H1 (cell line): ENCODE measurements around the gene NAMPT. TPM values are rescaled to one million over a fixed set of nuclear protein-coding genes. Genes with fewer than 3 reads are reported as not detected.
A peak's percentile ranks its signal among the peaks of the same experiment; 100 is the strongest.

ENCODE experiments used
- CTCF ChIA-PET: fragments of 300-600 bp; sonication (Branson Sonifier 250); formaldehyde crosslinking; loops from one replicate; lab custom pipeline; 2021; ENCODE audit not compliant: partially characterized antibody; lab: Charles Lee
- POLR2A ChIA-PET: fragments of 300-600 bp; sonication (Branson Sonifier 250); formaldehyde crosslinking; loops from one replicate; lab custom pipeline; 2021; ENCODE audit warnings: inconsistent platforms; ENCODE audit not compliant: partially characterized antibody; lab: Charles Lee
- DNase-seq, 2 experiments: peaks; one replicate each; pipeline versions ENCODE4 v3.0.0 to v3.0.0-alpha.2; 2010 to 2022; ENCODE audit warnings: low spot score in 2 of 2, low read depth in 1 of 2, mixed read lengths in 1 of 2
- FAIRE-seq: peaks from 2 replicates; lab custom pipeline; 2011; peaks lifted over from hg19 to GRCh38; lab: Jason Lieb, UNC
- H2AFZ ChIP-seq: 2 replicates; pipeline ENCODE4 v1.8.1; 2012; ENCODE audit warnings: low read length, inconsistent platforms
- H2AK5ac ChIP-seq: 2 replicates; pipeline ENCODE4 v1.6.1; 2013; ENCODE audit warnings: low read depth, low read length
- H2BK120ac ChIP-seq: replicated peaks from 2 replicates; pipeline ENCODE3; 2013; ENCODE audit warnings: low read depth, low read length, inconsistent platforms
- H2BK12ac ChIP-seq: 2 replicates; pipeline ENCODE4 v1.6.1; 2013; ENCODE audit warnings: low read depth, low read length
- H2BK15ac ChIP-seq: 2 replicates; pipeline ENCODE4 v1.6.1; 2013; ENCODE audit warnings: low read length
- H2BK20ac ChIP-seq: 2 replicates; pipeline ENCODE4 v1.6.1; 2013; ENCODE audit warnings: low read length
- H2BK5ac ChIP-seq: 2 replicates; pipeline ENCODE4 v1.6.1; 2013; ENCODE audit warnings: low read depth, low read length
- H3K14ac ChIP-seq: 2 replicates; pipeline ENCODE4 v1.6.1; 2013; ENCODE audit warnings: inconsistent platforms; ENCODE audit not compliant: insufficient read length
- H3K18ac ChIP-seq: 2 replicates; pipeline ENCODE4 v1.6.1; 2013; ENCODE audit warnings: low read length; ENCODE audit errors: extremely low read depth
- H3K23ac ChIP-seq: 2 replicates; pipeline ENCODE4 v1.6.1; 2013; ENCODE audit warnings: inconsistent platforms; ENCODE audit not compliant: insufficient read length
- H3K23me2 ChIP-seq: 2 replicates; pipeline ENCODE4 v1.6.1; 2013; ENCODE audit warnings: low read depth, low read length
- H3K27ac ChIP-seq: 2 replicates; pipeline ENCODE4 v1.6.1; 2011; ENCODE audit warnings: low read depth, low read length, inconsistent platforms
- H3K27me3 ChIP-seq, 4 experiments: replicated peaks in 1 of 4; 1 replicate in 1 of 4; 2 replicates in 3 of 4; pipeline versions ENCODE4 v1.6.1 to v1.8.1; 2011 to 2013; ENCODE audit warnings: low read length in 3 of 4, mild to moderate bottlenecking in 3 of 4, inconsistent platforms in 2 of 4, mixed read lengths in 2 of 4, moderate library complexity in 1 of 4; ENCODE audit not compliant: control insufficient read depth in 3 of 4, insufficient read depth in 3 of 4; ENCODE audit errors: extremely low read depth in 1 of 4
- H3K36me3 ChIP-seq, 4 experiments: 2 replicates each; pipeline versions ENCODE4 v1.6.1 to v1.8.1; 2011 to 2013; ENCODE audit warnings: mild to moderate bottlenecking in 4 of 4, low read length in 3 of 4, moderate library complexity in 2 of 4, control low read depth in 1 of 4, inconsistent platforms in 1 of 4; ENCODE audit not compliant: insufficient read depth in 4 of 4, control insufficient read depth in 2 of 4
- H3K4ac ChIP-seq: replicated peaks from 2 replicates; pipeline ENCODE3; 2013; ENCODE audit warnings: low read length, low read depth, mixed read lengths, inconsistent platforms; ENCODE audit not compliant: insufficient read length
- H3K4me1 ChIP-seq, 4 experiments: replicated peaks in 1 of 4; 1 replicate in 1 of 4; 2 replicates in 3 of 4; pipeline versions ENCODE4 v1.6.1 to v1.8.1; 2011 to 2013; ENCODE audit warnings: low read length in 3 of 4, inconsistent platforms in 2 of 4, mixed read lengths in 1 of 4; ENCODE audit not compliant: insufficient read depth in 4 of 4, control insufficient read depth in 3 of 4
- H3K4me2 ChIP-seq, 2 experiments: 2 replicates each; pipeline versions ENCODE4 v1.6.1 to v1.8.1; 2011 to 2013; ENCODE audit warnings: low read depth in 2 of 2, low read length in 2 of 2, control low read depth in 1 of 2, inconsistent platforms in 1 of 2, mild to moderate bottlenecking in 1 of 2; ENCODE audit not compliant: insufficient read depth in 1 of 2
- H3K4me3 ChIP-seq, 4 experiments: fragments of 200-600, 300-600 bp in 1 of 4; sonication (generic), shearing (Covaris generic), sonication (Bioruptor Twin) in 1 of 4; 2 replicates each; pipeline versions ENCODE4 v1.5.1 to v1.8.1; 2011 to 2016; ENCODE audit warnings: low read length in 4 of 4, low read depth in 3 of 4, control low read depth in 2 of 4, inconsistent platforms in 2 of 4, mild to moderate bottlenecking in 2 of 4, mixed read lengths in 1 of 4, moderate library complexity in 1 of 4; ENCODE audit not compliant: insufficient read depth in 2 of 4; ENCODE audit errors: extremely low read depth in 1 of 4
- H3K56ac ChIP-seq: replicated peaks from 2 replicates; pipeline ENCODE3; 2013; ENCODE audit warnings: low read depth, mild to moderate bottlenecking, mixed read lengths, low read length, inconsistent platforms; ENCODE audit not compliant: insufficient read length
- H3K79me1 ChIP-seq: 2 replicates; pipeline ENCODE4 v1.6.1; 2013; ENCODE audit warnings: low read depth, low read length, control low read depth
- H3K79me2 ChIP-seq, 2 experiments: 2 replicates each; pipeline versions ENCODE4 v1.6.1 to v1.8.1; 2012 to 2013; ENCODE audit warnings: low read length in 2 of 2, mild to moderate bottlenecking in 2 of 2, inconsistent platforms in 1 of 2; ENCODE audit not compliant: insufficient read depth in 2 of 2, control insufficient read depth in 1 of 2
- H3K9ac ChIP-seq, 4 experiments: replicated peaks in 1 of 4; 1 replicate in 1 of 4; 2 replicates in 3 of 4; pipeline versions ENCODE4 v1.6.1 to v1.8.1; 2011 to 2013; ENCODE audit warnings: low read depth in 3 of 4, low read length in 3 of 4, control low read depth in 2 of 4, mild to moderate bottlenecking in 2 of 4, moderate library complexity in 2 of 4, inconsistent platforms in 1 of 4; ENCODE audit errors: extremely low read depth in 1 of 4
- H3K9me3 ChIP-seq, 2 experiments: 2 replicates each; pipeline versions ENCODE4 v1.6.1 to v1.8.1; 2012 to 2013; ENCODE audit warnings: mild to moderate bottlenecking in 2 of 2, moderate library complexity in 2 of 2, control low read depth in 1 of 2, inconsistent platforms in 1 of 2, low read depth in 1 of 2, low read length in 1 of 2, mixed read lengths in 1 of 2; ENCODE audit not compliant: insufficient read depth in 2 of 2
- H4K20me1 ChIP-seq, 2 experiments: replicated peaks in 1 of 2; 2 replicates each; pipeline versions ENCODE3 to v1.8.1; 2011 to 2013; ENCODE audit warnings: inconsistent platforms in 2 of 2, low read length in 2 of 2, mild to moderate bottlenecking in 1 of 2; ENCODE audit not compliant: insufficient read depth in 2 of 2, control insufficient read depth in 1 of 2
- H4K5ac ChIP-seq: 2 replicates; pipeline ENCODE4 v1.6.1; 2013; ENCODE audit warnings: low read length, low read depth, mixed read lengths, inconsistent platforms; ENCODE audit not compliant: insufficient read length
- H4K8ac ChIP-seq: 2 replicates; pipeline ENCODE4 v1.8.0; 2013; ENCODE audit warnings: mild to moderate bottlenecking, moderate library complexity, low read length, inconsistent platforms; ENCODE audit not compliant: insufficient read depth; ENCODE audit errors: extremely low read depth
- H4K91ac ChIP-seq: replicated peaks from 2 replicates; pipeline ENCODE3; 2013; ENCODE audit warnings: low read length, mixed read lengths, inconsistent platforms; ENCODE audit not compliant: insufficient read length
- CBX5 ChIP-seq: fragments of 300-800, 300-1000 bp; sonication (generic); IDR thresholded peaks from 2 replicates; pipeline ENCODE4 v1.7.1; 2016; ENCODE audit warnings: antibody characterized with exemption, low read length, low read depth
- FOSL1 ChIP-seq: IDR thresholded peaks from 2 replicates; pipeline ENCODE4 v1.6.1; 2011; ENCODE audit warnings: mild to moderate bottlenecking, low read depth, low read length, moderate library complexity; ENCODE audit not compliant: insufficient read depth
- JUND ChIP-seq: IDR thresholded peaks from 2 replicates; pipeline ENCODE4 v1.6.1; 2011; ENCODE audit warnings: mild to moderate bottlenecking, improper control_type of control experiment, low read length
- KDM4A ChIP-seq: IDR thresholded peaks from one replicate; pipeline ENCODE4 v1.7.1; 2012; ENCODE audit warnings: low read depth, mild to moderate bottlenecking, moderate library complexity, low read length, inconsistent platforms; ENCODE audit not compliant: severe bottlenecking
- MAX ChIP-seq: IDR thresholded peaks from 2 replicates; pipeline ENCODE4 v1.6.1; 2012; ENCODE audit warnings: inconsistent platforms
- PHF8 ChIP-seq: fragments of 200-600 bp; sonication (generic); conservative IDR thresholded peaks from 2 replicates; pipeline ENCODE4 v1.7.1; 2012; ENCODE audit warnings: low read depth, mild to moderate bottlenecking, inconsistent platforms, low read length, moderate library complexity
- POLR2AphosphoS5 ChIP-seq: IDR thresholded peaks from 2 replicates; pipeline ENCODE4 v1.6.1; 2011; ENCODE audit warnings: low read depth, low read length
- RNF2 ChIP-seq: fragments of 200-900, 300-1000 bp; sonication (generic); IDR thresholded peaks from 2 replicates; pipeline ENCODE4 v1.7.1; 2016; ENCODE audit warnings: borderline replicate concordance, low read depth, mild to moderate bottlenecking, antibody characterized with exemption, low read length; ENCODE audit not compliant: poor library complexity, severe bottlenecking; ENCODE audit errors: missing control alignments
- SAP30 ChIP-seq: fragments of 300-600 bp; sonication (generic); IDR thresholded peaks from 2 replicates; pipeline ENCODE4 v1.7.1; 2012; ENCODE audit warnings: low read length, moderate library complexity, mild to moderate bottlenecking, inconsistent platforms; ENCODE audit not compliant: insufficient read depth, insufficient replicate concordance
- SP1 ChIP-seq: IDR thresholded peaks from 2 replicates; pipeline ENCODE4 v1.6.1; 2011; ENCODE audit warnings: low read depth, low read length
- SP4 ChIP-seq: IDR thresholded peaks from 2 replicates; pipeline ENCODE4 v1.6.1; 2012; ENCODE audit warnings: low read length, inconsistent platforms
- SUZ12 ChIP-seq: fragments of 200-600 bp; sonication (generic); IDR thresholded peaks from 2 replicates; pipeline ENCODE4 v1.6.1; 2012; ENCODE audit warnings: mild to moderate bottlenecking, inconsistent platforms, low read length, moderate library complexity, mixed read lengths
- TEAD4 ChIP-seq: IDR thresholded peaks from 2 replicates; pipeline ENCODE4 v1.6.1; 2012; ENCODE audit warnings: low read depth, low read length, inconsistent platforms, mixed read lengths
- WGBS, 2 experiments: shearing (Covaris generic) in 1 of 2; methylation state at CpG; one replicate each; pipeline versions ENCODE4 v1.1.6 to v1.1.7; 2013 to 2015; ENCODE audit warnings: low lambda C conversion rate in 2 of 2, mixed read lengths in 2 of 2, inconsistent platforms in 1 of 2, low coverage in 1 of 2, missing lambda C conversion rate in 1 of 2; ENCODE audit not compliant: insufficient replicate concordance in 2 of 2, insufficient coverage in 1 of 2, insufficient read length in 1 of 2; ENCODE audit errors: extremely low coverage in 1 of 2, missing lambda C conversion rate in 1 of 2; 5-methylcytosine and 5-hydroxymethylcytosine counted together
- polyA plus RNA-seq, 7 experiments: library from polyadenylated mRNA; depleted of rRNA in 3 of 7; stranded (reverse) in 5 of 7; unstranded in 2 of 7; fragments of >200 nt in 5 of 7; fragments of 200-250 nt in 2 of 7; gene quantifications; 1 replicate in 5 of 7; 2 replicates in 1 of 7; 4 replicates in 1 of 7; pipeline versions ENCODE4 v1.2.1 to v1.2.3, GENCODE V29; 2011 to 2013; ENCODE audit warnings: missing spikeins in 2 of 7, mixed read lengths in 2 of 7
- total RNA-seq: library from RNA; stranded (reverse); fragmentation: NEBNext Ultra II Directional; extraction: Animal tissue kit (Norgen Biotek cat#: 25700); gene quantifications from 2 replicates; pipeline ENCODE4 v1.2.1, GENCODE V29; 2021

The NAMPT gene
- total and polyA plus RNA-seq, 2 of the 8 experiments (the other 6 are each of a cell fraction or from before 2014, with no cell fraction given), result 15.4 to 95.9 TPM

DNA sequence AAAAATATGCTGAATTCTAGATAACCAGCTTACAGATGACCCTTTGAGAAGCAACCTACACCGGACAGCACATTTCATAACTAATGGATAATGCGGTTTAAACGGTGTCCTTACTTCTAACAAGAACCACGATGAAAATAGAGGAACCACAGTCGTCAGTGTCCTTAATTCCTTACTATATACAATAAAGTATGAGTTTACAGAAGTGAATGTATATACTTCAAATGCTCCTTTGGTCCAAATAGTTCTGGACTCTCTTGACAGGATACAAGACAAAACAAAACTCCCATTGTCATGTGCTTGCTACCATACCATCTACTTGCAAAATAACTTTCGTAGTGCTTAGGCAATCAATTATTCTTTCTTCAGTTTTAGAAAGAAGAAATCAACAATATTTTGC lies 2.4 kb downstream of the NAMPT start:
- H4K20me1 ChIP-seq, result peaks cover 0 to 6% of the 10 kb centered on the region in 2 experiments

More for the DNA sequence above, 2.4 kb downstream of the NAMPT start:
- H3K18ac ChIP-seq, result no peak overlapping the region
- 92% methylated on average over 6 of the region's 6 CpGs; no CpG with 5 or more reads in 1 of the 2 experiments for WGBS, 2 experiments
- H3K56ac ChIP-seq, result no peak overlapping the region
- no peak overlapping the region; a peak in 1 of 4 replicates for H3K4me2 ChIP-seq
- H2BK5ac ChIP-seq, result no peak overlapping the region
- no peaks in the 10 kb centered on the region; the same call in 1 of the 2 replicates for H3K79me1 ChIP-seq
- no peak overlapping the region for H2BK120ac ChIP-seq
- no peak overlapping the region for H3K23ac ChIP-seq
- POLR2A ChIA-PET, result no interaction called here
- no peak overlapping the region for H2AK5ac ChIP-seq
- no peaks in the 10 kb centered on the region for H3K9me3 ChIP-seq
- no peaks in the 10 kb centered on the region for H3K27me3 ChIP-seq
- H4K5ac ChIP-seq, result no peak overlapping the region
- no peak overlapping the region for H3K14ac ChIP-seq
- TF ChIP-seq KDM4A (no peak), SUZ12 (no peak), SP1 (no peak), PHF8 (no peak), CBX5 (no peak), SAP30 (no peak), SP4 (no peak), MAX (no peak), FOSL1 (no peak), TEAD4 (no peak), JUND (no peak), POLR2AphosphoS5 (no peak), RNF2 (no peak)
- TF ChIP-seq, all 59 proteins: peak for 0
- Histone ChIP-seq H3K79me2 (peaks cover 10 to 67% of the 10 kb centered on the region in 2 experiments; a peak in 3 of 4 replicates), H2BK20ac (no peak overlapping the region), H3K36me3 (peaks cover 0 to 2% (median 0%) of the 10 kb centered on the region in 4 experiments; a peak in 2 of 8 replicates), H3K27ac (no peak overlapping the region), H3K4ac (no peak overlapping the region), H4K8ac (no peak overlapping the region), H3K4me1 (peaks cover 0 to 2% (median under 1%) of the 10 kb centered on the region in 4 experiments; a peak in 3 of 7 replicates), H3K4me3 (peak overlapping the region in 1 of 4 experiments; percentile 80; a peak in 1 of 8 replicates), H3K9ac (no peak overlapping the region), H3K23me2 (peaks cover 10% of the 10 kb centered on the region), H2AFZ (no peak overlapping the region), H2BK15ac (no peak overlapping the region), H2BK12ac (no peak overlapping the region), H4K91ac (no peak overlapping the region)
- CTCF ChIA-PET, result interaction anchor here (0.6 to 1.0 kb wide), 2 partner anchors 147 to 682 kb away, joined by 3 read pairs; no protein-coding TSS in a partner anchor
- no peak for DNase-seq
- no peak for FAIRE-seq
